ENCODE results near the gene AP5B1. TPM values are rescaled to one million over a fixed set of nuclear protein-coding genes. Genes with fewer than 3 reads are reported as not detected.
"Not testable (repeated sequence)": the region's sequence is repeated elsewhere in the genome, so short reads cannot be mapped to it uniquely, and the experiment has no call there.

The AP5B1 gene
- total RNA-seq, 1 donor = 11.5 TPM

GRCh38 chr11:65764434-65764833, 16.3 kb downstream of the AP5B1 start:
- no peak for TF ChIP-seq CTCF (IDR thresholded peaks at IDR 0.05; ENCODE audit: insufficient read depth, low read length)
- no peak overlapping the region for H3K4me3 ChIP-seq (ENCODE audit: low read depth, low read length)
- no peak for DNase-seq (ENCODE audit: low read depth)

DNA sequence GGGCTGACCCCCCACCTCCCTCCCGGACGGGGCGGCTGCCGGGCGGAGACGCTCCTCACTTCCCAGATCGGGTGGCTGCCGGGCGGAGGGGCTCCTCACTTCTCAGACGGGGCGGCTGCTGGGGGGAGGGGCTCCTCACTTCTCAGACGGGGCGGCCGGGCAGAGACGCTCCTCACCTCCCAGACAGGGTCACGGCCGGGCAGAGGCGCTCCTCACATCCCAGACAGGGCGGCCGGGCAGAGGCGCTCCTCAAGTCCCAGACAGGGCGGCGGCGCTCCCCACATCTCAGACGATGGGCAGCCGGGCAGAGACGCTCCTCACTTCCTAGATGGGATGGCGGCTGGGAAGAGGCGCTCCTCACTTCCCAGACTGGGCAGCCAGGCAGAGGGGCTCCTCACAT, 18.0 kb downstream of the AP5B1 start:
- DNase-seq (ENCODE audit: low read depth); H3K4me3 ChIP-seq (ENCODE audit: low read depth, low read length): not testable (repeated sequence)

DNA sequence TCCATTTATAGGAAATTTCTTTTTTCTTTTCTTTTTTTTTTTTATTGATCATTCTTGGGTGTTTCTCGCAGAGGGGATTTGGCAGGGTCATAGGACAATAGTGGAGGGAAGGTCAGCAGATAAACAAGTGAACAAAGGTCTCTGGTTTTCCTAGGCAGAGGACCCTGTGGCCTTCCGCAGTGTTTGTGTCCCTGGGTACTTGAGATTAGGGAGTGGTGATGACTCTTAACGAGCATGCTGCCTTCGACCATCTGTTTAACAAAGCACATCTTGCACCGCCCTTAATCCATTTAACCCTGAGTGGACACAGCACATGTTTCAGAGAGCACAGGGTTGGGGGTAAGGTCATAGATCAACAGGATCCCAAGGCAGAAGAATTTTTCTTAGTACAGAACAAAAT, 18.6 kb downstream of the AP5B1 start:
- not testable (repeated sequence) for DNase-seq (ENCODE audit: low read depth)

GRCh38 chr11:65745049-65745448, 35.7 kb downstream of the AP5B1 start:
- DNase-seq (ENCODE audit: low read depth) = no peak
- no peak for TF ChIP-seq CTCF (IDR thresholded peaks at IDR 0.05; ENCODE audit: insufficient read depth, low read length)

More for the DNA sequence above, 18.6 kb downstream of the AP5B1 start:
- H3K4me3 ChIP-seq (ENCODE audit: low read depth, low read length) = not testable (repeated sequence)

DNA sequence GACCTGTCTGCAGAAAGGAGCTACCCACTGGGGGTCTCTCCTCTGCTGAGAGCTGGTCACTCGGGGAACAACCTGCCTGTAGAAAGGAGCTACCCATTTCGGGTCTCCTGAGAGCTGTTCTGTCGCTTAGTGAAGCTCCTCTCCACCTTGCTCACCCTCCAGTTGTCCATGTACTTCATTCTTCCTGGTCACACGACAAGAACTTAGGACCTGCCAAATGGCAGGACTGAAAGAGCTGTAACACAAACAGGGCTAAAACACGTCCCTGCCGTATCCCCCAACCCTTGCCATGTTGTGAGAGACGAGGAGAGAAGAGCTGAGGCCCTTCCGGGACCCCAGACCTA, 36.1 kb downstream of the AP5B1 start:
- no peak for TF ChIP-seq CTCF (IDR thresholded peaks at IDR 0.05; ENCODE audit: insufficient read depth, low read length)
- H3K4me3 ChIP-seq (ENCODE audit: low read depth, low read length) = no peak overlapping the region
- no peak for DNase-seq (ENCODE audit: low read depth)

More at GRCh38 chr11:65745049-65745448, 35.7 kb downstream of the AP5B1 start:
- H3K4me3 ChIP-seq (ENCODE audit: low read depth, low read length) = no peak overlapping the region

DNA sequence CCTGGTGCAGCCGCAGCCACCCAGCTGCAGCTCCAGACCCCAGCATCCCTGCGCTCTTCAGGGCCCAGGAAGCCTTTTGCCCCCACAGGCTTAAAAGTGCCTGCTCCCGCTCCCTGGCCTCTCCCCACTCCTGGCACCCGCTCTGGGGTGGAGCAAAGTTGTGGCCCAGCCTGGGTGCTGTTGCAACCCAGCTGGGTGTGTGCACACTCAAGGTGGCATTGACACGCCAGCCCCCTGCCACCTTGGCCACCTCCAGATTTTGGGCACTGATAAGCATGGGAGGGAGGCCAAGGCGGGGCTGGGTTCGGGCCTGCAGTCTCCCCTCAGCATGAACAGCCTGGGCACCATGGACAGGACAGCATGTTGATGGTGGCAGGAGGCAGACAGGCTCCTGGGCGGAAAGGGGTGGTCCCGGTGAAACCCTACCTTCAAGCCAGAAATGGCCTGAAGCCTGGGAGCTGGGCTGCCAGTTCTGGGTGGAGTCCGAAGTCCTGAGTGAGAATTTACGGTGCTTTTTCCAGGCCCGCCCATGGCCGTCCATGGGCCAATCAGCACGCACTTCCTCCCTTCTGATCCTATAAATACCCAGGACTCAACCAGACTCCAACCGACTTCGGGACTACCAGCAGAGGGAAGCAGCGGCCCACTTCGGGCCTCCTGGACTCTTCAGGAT, 36.6 kb downstream of the AP5B1 start:
- H3K4me3 ChIP-seq (ENCODE audit: low read depth, low read length) = no peak overlapping the region
- peak; percentile 20 for DNase-seq (ENCODE audit: low read depth)
- peak; percentile 25 for TF ChIP-seq CTCF (IDR thresholded peaks at IDR 0.05; ENCODE audit: insufficient read depth, low read length)

DNA sequence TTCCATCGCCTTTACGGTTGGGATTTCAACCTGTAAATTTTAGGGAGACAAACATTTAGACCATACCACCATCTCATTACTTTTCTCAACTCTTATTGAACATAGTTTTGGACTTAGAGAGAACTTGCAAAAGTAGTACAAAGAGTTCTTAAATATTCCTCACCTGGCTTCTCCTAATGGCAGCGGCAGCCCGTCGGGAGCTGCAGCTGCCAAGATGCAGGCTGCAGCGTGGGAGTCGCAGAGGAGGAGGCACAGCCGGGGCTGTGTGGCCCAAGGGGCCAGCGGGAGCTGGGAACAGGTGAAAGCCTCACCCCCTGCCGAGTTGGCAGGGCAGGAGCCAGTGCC, 37.1 kb downstream of the AP5B1 start:
- no peak for TF ChIP-seq CTCF (IDR thresholded peaks at IDR 0.05; ENCODE audit: insufficient read depth, low read length)
- H3K4me3 ChIP-seq (ENCODE audit: low read depth, low read length) = no peak overlapping the region
- no peak for DNase-seq (ENCODE audit: low read depth)

DNA sequence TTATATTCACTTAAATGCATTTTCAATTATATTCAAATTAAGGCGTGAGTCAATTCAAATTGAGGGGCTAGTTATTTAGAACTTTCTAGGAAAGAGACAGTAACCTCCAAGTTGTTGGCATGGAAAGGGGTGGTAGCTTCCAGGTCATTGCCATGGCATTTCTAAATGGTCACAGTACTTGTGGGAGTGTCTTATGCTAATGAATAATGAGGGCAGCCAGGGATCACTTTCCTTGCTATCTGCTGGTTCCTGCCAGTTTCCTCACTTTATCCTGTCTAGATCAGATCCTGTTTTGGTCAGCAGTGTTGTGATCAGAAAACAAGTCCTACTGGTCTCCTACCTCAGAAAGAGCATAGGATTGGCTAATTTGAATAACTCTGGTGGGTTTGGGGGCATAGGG, 38.4 kb downstream of the AP5B1 start:
- TF ChIP-seq CTCF (IDR thresholded peaks at IDR 0.05; ENCODE audit: insufficient read depth, low read length) = no peak
- H3K4me3 ChIP-seq (ENCODE audit: low read depth, low read length) = no peak overlapping the region
- DNase-seq (ENCODE audit: low read depth) = no peak

All from fibroblast of the aortic adventitia (primary cell).